Mucosa of gallbladder (tissue), 1 donor: ENCODE data around the gene SLC49A3. TPM values are rescaled to one million over a fixed set of nuclear protein-coding genes. Genes with fewer than 3 reads are reported as not detected.
A peak's percentile ranks its signal among the peaks of the same experiment; 100 is the strongest.

Experiments
- DNase-seq: peaks from one replicate; pipeline ENCODE4 v3.0.0-alpha.2; 2020; ENCODE audit warnings: low spot score
- total RNA-seq: library from RNA; stranded (reverse); gene quantifications from one replicate; pipeline ENCODE4 v1.2.1, GENCODE V29; 2021
- donor health status: DM: no; HTN: no; CAD: no.

SLC49A3 gene
- total RNA-seq, 1 donor from 2014 or later, result 13.9 TPM

DNA sequence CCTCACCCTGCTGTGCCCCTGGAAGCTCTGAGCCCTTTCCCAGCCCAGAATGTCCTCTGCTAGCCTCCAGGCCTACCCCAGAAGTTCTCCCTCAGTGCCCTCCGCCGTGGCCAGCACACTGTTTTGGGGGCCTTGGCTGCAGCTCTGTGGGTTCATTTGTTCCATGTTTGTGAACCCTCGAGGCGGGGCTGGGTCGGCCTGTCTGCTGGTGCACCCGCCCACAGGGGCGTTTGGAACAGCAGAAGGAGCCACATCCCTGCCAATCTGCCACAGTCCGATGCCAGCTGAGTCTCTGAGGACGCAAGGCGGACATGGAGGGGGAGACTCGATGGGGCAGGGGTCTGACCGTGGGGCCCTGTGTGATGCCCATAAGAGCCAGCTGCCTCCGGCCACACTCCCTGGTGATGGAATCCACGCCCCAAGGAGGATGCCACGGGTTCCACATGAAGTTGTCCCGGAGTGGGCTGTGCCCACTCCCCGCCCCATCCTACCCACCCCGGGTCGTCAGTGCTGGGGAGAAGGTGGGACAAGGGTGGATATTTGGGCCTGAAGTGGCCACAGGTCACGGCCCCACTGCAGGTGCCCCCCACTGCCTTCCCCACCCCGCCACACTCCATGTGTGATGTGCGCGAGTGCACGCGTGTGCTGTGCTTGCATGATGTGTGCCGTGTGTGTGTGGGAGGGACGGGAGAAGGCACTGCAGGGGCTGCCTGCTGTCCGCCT, 22.0 kb downstream of the SLC49A3 start:
- DNase-seq, result no peak

DNA sequence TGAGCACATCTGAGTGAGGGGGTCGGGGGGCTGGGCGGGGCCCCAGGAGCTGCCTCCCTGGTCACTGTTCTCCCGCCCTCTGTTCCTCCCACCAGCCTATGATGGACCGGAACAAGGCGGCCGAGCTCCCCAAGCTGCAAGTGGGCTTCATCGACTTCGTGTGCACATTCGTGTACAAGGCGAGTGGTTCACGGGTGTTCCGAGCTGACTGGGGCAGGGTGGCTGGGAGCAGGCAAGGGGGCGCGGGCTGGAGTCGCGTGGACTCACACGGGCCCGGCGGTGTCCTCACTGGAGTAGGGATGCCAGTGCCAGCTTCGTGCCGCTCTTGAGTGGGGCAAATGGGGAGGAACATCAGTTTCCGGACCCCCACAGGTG, 22.5 kb downstream of the SLC49A3 start:
- DNase-seq, result no peak

DNA sequence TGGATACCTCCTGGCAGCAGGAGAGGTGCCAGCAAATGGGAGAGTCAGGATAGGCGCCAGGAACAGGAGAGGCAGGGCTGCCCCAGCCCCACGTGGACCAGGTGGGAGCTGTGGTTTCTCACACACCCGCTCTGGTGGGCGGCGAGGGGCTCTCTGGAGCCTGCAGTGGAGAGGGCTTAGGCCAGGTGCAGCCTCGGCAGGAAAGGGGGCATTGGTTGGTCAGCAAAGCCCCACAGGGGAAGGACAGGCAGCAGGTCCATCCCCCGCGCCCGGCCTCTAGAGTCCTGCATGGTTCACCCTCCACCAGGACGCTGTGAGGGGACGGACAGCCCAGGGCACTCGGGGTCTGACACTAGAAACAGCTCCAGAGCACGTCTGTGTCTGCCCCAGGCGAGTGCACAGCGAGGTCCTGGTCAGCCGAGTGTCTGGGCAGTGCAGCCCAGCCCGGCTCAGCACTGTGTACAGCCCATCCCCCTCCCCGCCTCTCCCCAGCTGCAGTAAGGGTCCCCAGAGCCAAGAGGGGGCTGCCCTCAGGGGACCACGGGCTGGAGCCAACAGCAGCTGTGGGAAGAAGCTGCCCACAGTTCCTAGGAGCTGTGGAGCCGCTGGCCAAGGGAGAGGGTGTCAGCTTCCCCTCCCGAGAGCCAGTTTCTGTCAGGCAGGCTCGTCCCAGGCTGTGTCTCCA, 23.1 kb downstream of the SLC49A3 start:
- DNase-seq, result no peak

DNA sequence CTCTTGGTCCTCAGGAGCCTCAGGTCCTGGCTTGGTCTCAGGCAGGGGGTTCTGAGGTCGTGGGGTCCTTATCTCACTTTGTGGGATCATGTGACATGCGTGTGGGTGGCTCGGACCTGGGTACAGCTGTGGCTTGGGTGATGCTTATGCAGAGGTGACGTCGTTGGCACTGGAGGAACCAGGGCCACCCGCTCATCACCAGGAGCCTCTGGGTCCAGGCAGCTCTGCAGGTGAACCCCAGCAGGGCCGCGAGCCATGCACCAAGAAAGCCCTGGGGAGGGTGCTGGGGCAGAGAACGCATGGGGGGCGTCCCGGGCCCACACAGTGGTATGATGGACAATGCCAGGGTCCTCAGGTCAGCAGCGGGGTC, 23.6 kb downstream of the SLC49A3 start:
- no peak for DNase-seq

DNA sequence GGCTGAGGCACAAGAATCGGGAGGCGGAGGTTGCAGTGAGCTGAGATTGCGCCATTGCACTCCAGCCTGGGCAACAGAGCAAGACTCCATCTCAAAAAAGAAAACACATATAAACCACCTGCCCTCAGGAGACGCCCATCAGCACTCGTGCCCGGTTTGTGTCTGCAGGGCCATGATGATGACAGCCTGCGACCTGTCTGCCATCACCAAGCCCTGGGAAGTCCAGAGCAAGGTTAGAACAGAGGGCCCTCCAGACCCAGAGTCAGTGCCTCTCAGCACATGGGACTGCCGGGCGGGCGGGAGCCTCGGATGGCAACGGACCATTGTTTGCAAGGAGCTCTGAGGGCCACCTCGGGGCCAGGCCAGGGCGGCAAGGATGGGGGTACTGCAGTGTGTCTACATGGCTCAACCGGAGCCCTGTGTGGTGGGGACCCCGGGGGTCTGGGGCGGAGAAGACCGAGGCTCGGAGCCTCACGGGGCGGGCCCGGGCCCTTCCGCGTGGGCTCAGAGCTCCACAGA, 24.2 kb downstream of the SLC49A3 start:
- no peak for DNase-seq

DNA sequence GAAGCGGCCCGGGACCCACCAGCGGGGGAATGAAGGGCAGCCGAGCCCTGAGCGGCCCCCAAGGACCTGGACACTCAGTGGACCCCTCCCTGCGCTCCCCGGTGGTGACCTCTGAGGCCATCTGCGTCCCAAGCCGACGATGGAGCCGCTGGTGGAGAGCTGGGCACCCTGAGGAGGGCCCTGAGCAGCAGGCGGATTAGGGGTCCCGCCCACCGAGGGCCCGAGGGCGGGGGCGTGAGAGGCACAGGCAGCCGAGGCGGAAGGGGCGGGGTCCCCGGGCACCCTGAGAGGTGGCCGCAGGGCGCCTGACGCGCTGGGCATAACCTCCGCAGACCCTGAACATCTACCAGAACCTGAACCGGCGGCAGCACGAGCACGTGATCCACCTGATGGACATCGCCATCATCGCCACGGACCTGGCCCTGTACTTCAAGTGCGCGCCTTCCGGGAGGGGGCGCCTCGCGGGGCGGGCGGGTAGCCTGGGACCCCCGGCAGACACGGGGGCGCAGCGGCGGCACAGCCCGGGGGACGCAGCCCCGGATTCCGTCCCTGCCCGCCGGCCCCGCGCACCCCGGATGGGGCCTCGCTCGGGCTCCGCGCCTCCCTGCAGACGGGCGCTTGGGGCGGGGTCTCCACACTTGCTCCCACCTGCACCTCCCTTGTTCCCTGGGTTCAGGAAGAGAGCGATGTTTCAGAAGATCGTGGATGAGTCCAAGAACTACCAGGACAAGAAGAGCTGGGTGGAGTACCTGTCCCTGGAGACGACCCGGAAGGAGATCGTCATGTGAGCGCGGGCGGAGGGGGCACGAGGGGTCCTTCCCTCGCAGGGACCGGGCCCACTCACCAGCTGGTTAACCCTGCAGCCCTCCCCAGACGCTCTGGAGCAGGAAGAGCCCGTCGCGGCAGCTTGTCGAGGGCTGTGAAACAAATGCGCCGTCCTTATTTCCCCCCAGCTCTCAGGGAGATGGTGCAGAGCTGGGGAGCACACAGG, 25.2 kb downstream of the SLC49A3 start:
- peak; percentile 48 for DNase-seq

DNA sequence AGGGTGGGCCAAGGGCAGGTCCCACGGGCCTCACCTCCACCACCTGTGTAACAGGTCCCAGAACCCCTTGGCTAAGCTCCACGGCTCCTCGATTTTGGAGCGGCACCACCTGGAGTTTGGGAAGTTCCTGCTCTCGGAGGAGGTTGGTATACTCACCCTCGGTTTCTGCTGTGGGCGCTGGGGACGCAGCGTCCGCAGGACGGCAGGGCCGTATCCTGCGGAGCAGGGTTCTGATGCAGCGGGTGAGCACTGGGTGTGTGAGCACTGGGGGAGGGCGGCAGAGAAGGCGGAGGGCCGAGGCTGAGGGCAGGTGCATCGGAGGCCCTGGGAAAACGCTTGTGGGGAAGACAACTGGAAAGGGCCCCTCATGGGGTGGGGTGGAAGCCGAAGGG, 25.9 kb downstream of the SLC49A3 start:
- DNase-seq, result no peak

DNA sequence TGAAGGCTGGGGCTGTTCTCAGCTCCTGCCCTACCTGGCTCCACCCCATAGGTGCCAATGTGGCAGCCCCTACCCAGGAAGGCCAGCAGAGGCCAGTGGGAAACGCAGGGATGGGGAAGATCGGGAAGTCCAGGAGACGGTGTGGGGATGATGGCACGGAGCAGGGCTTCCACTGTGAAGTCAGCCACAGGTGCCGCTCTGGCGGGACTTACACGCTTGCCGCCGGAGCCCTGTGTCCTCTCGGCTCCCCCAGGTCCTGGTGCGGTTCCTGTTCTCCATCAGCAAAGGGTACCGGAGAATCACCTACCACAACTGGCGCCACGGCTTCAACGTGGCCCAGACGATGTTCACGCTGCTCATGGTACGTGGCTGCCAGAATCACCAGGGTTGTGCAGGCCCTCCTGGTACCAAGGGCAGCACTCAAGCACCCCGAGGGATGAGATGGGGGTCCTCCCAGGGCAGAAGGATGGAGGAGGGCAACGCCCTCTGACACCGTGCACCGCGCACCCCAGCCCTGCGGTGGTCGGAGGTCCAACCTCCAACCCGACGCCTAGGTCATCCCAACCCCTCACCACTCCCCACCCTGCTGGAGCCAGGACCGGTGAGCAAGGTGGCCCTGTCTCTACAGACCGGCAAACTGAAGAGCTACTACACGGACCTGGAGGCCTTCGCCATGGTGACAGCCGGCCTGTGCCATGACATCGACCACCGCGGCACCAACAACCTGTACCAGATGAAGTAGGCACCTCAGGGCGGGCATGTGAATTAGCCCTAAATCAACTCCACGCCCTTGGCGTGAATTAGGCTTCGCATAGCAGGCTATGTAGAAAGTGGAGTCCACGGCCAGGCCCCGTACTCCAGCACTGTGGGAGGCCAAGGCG, 26.8 kb downstream of the SLC49A3 start:
- DNase-seq, result no peak

DNA sequence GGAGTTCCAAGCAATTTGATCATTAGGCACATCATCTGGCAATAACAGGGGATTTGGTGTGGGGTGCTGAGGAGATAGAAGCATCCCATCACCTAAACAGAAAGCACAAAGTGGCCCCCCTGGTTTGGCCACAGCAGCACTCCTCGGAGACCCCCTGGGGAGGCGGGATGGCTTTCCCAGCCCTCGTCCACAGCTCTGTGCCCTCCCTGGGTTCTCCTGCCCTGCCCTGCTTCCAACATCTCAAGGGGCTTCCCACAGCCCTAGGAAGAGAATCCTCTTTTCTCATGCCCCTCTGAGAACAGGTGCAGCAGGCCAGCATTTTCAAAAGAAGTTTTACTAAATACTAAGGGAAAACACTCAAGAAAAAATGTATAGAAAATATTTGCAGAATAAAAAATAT, 27.7 kb downstream of the SLC49A3 start:
- DNase-seq, result no peak

DNA sequence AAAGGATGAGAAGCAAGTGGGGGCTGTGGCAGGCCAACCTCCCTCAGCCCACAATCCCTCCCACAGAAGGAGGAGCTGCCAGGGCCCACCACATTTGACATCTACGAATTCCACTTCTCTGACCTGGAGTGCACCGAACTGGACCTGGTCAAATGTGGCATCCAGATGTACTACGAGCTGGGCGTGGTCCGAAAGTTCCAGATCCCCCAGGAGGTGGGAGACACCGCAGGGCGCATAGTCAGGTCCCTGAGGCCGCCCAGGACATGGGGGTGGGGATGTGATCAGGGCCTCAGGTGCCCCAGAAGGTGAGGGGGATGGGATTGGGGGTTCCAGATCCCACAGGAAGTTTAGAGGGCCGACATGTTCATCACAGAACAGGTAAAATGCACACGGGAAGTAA, 28.6 kb downstream of the SLC49A3 start:
- no peak for DNase-seq

DNA sequence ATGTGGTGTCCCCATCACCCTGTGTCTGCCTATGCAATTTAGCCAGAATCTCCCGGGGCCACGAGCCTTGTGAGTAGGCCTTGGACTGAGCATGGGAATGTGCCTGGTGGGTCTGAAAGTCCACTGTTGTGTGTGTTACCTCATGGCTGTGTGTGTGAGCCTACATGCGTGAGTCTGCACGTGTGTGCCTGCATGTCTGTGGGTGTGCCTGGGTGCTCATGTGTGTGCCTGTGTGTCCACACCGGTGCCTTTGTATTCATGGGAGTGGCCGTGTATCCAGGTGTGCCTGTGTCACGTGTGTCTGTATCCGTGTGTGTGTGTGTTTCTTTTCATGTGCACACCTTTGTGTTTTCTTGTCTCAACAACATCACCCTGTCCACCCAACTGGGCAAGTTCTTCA, 29.1 kb downstream of the SLC49A3 start:
- no peak for DNase-seq

DNA sequence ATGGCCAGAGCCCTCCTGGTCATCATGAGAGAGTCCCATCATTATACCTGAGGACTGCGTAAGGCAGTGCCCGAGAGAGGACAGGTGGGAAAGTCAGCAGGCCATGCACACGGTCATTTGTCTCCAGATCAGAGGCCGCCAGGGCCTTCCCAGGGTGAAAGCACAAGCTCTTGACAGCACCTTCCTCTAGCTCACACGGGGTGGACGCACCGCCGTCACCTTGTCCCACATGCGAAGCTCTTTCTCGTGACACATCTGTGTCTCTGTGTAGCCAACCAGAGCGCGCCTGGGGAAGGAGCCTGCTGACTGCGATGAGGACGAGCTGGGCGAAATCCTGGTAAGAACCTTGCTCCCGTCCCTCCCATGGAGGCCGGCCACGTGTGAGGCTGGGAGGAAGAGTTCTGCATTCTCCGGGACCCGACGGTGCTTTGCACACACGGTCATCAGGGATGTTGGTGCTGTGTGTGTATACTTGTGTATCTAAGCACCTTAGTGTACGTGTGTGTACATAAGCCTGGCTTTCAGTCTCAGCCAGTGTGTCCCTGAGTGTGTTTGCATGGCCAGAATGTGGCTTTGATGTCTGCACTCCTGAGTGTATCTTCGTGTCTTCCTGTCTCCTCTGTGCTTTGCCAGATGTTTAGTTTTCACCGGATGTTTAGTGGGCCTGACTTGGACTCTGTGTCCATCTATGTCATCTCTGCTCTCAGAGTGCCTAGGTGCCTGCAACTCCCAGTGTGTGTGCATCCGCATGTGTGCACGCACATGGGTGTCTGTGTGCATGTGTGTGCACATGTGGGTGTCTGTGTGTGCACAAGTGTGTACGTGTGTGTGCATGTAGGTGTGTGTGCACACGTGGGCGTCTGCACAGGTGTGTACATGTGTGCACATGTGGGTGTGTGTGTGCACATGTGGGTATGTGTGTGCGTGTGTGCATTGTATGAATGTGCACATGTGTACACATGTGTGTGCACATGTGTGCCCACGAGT, 30.0 kb downstream of the SLC49A3 start:
- DNase-seq, result no peak

DNA sequence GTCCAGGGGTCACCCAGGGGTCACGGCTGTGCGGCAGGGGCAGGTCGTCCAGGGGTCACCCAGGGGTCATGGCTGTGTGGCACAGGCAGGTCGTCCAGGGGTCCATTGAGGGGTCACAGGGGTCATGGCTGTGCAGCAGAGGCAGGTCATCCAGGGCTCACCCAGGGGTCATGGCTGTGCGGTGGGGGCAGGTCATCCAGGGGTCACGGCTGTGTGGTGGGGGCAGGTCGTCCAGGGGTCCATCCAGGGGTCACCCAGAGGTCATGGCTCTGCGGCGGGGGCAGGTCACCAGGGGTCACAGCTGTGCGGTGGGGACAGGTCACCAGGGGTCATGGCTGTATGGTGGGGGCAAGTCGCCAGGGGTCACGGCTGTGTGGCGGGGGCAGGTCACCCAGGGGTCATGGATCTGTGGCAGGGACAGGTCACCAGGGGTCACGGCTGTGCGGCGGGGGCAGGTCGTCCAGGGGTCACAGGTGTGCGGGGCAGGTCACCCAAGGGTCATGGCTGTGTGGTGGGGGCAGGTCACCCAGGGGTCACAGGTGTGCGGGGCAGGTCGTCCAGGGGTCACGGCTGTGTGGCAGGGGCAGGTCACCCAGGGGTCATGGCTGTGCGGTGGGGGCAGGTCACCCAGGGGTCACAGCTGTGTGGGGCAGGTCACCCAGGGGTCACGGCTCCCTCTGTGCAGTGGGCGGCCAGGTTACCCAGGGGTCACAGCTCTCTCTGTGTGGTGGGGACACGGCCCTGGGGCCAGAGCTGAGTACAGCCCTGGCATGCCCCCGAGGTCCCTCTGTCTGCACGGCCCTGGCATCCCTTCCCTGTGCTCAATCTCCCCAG, 30.9 kb downstream of the SLC49A3 start:
- no peak for DNase-seq

DNA sequence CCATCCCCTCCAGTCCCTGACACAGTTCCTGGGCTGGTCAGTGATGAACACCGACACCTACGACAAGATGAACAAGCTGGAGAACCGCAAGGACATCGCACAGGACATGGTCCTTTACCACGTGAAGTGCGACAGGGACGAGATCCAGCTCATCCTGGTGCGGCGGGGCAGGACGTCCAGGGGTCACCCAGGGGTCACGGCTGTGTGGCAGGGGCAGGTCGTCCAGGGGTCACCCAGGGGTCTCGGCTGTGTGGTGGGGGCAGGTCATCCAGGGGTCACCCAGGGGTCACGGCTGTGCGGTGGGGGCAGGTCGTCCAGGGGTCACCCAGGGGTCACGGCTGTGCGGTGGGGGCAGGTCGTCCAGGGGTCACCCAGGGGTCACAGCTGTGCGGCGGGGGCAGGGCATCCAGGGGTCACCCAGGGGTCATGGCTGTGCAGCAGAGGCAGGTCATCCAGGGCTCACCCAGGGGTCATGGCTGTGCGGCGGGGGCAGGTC, 31.6 kb downstream of the SLC49A3 start:
- DNase-seq, result no peak

DNA sequence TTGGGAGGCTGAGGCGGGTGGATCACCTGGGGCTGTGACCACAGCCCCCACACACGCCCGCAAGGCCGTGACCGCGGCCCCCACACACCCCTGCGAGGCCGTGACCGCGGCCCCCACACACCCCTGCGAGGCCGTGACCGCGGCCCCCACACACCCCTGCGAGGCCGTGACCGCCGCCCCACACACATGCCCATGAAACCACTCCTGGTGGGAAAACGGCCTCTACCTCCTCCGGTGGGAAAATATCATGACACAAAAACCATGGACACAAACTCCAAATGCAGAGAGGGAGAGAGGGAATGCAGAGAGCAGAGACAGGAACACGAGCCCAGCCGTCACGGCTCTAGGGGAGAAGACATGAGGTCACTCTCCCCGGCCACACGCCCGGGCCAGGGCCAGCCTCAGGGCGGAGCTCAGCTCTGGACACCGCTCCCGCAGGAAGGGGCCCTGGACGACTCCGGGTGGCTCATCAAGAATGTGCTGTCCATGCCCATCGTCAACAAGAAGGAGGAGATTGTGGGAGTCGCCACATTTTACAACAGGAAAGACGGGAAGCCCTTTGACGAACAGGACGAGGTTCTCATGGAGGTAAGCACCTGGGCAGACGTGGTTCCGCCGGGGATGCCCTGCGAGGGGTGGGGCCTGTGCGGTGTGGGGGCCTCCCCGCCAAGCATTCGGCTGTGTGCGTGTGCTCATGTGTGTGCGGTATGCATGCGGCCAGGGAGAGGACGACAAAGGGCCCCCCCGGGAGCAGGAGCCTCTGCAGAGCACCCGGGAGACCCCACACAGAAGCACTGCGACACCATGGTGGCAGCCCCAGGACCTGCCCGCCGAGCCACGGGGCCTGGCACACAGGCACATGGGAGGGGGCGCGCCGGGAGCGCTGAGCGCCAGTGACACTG, 32.3 kb downstream of the SLC49A3 start:
- DNase-seq, result no peak

DNA sequence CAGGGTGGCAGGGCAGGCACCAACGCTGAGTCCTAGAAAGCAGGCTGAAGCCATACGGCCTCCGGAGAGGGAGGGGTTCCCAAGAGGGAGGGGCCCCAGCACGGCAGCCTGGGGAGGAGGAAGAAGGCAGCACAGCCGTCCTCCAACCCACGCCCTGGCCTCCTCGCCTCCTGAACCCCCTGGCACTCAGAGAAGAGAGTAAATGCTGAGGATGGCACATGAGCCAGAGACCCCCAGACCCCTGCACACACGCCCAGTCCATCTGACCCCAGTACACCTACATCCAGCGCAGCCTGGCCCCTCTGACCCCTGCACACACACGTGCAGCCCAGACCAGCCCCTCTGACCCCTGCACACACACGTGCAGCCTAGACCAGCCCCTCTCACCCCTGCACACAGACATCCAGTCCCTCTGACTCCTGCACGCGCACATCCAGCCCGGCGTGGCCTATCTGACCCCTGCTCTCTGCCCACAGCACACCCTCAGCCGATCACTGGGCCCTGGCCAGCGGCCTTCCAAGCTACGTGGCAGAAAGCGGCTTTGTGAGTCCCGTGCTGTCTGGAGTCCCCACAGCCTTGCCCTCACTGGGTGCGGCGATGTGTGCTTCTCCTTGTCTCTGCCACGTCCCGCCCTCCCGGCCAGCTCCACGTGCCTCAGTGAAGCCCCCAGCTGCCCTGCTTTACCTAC, 33.3 kb downstream of the SLC49A3 start:
- no peak for DNase-seq

DNA sequence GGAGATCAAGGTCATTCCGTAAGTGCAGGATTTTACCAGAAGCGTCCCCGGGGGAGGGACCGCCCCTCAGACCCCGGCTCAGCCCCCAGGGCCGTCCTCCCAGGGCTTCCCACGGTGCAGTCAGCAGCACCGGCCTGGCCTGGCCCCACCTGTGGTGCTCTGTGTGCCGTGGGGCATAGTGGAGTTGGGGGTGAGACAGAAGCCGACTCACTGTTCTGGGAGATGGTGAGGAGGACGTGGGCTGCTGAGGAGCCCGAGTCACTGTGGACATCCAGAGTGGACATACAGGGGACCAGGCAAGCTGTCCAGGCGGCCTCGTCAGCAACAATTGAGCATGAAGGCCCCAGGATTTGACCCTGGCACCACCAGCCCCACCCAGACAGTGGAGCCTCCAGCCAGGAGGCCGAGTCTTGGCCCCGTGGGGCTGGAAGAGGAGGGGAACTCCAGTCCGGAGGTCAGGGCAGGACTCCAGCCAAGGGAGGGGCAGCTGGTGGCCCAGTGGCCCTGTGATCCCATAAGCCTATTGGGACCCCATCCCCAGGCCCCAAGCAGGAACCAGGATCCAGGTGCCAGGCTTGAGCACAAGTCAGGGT, 34.0 kb downstream of the SLC49A3 start:
- no peak for DNase-seq
